Measurements from ENCODE around the gene VAMP2. TPM values are rescaled to one million over a fixed set of nuclear protein-coding genes. Genes with fewer than 3 reads are reported as not detected.
A peak's percentile ranks its signal among the peaks of the same experiment; 100 is the strongest.

The VAMP2 gene
- total and polyA plus RNA-seq, 9 of the 15 experiments (the other 6 are each of a cell fraction or from before 2014, with no cell fraction given): 2.3 to 31.8 (median 6.0) TPM

- TF ChIP-seq TBP (optimal IDR thresholded peaks at IDR 0.05; ENCODE audit: low read depth, low read length): peak; percentile 98
- TF ChIP-seq USF1 (CRISPR knock-in tag; IDR thresholded peaks at IDR 0.05): peak; percentile 72
- TF ChIP-seq ZBTB5 (IDR thresholded peaks at IDR 0.05): peak; percentile 45; the same call in 1 of the 2 replicates
- peak; percentile 29 to 53; a peak in 2 of 4 replicates for TF ChIP-seq SIN3A (IDR thresholded peaks at IDR 0.05; ENCODE audit: borderline replicate concordance in 2 of 2, control insufficient read depth in 1 of 2, low read depth in 2 of 2, low read length in 2 of 2)
- peak; percentile 12; the same call in 1 of the 2 replicates for TF ChIP-seq FOSL1 (tag; conservative IDR thresholded peaks at IDR 0.05)
- 0 out of 2 replicates have a peak, but pooled peaks have one; percentile 26 for TF ChIP-seq E2F4 (CRISPR knock-in tag; IDR thresholded peaks at IDR 0.05; ENCODE audit: low read depth)
- peak; percentile 63; the same call in 1 of the 2 replicates for TF ChIP-seq LCOR (CRISPR knock-in tag; IDR thresholded peaks at IDR 0.05)
- no peak for TF ChIP-seq HNRNPUL1 (IDR thresholded peaks at IDR 0.05; ENCODE audit: low read length)
- no peak for TF ChIP-seq NR1H2 (CRISPR knock-in tag; IDR thresholded peaks at IDR 0.05)
- TF ChIP-seq POLR2G (IDR thresholded peaks at IDR 0.05; ENCODE audit: low read depth, low read length): peak; percentile 37; the same call in 1 of the 2 replicates
- peak; percentile 55; the same call in 1 of the 2 replicates for TF ChIP-seq BRD4 (IDR thresholded peaks at IDR 0.05)
- TF ChIP-seq, protein P1, sequence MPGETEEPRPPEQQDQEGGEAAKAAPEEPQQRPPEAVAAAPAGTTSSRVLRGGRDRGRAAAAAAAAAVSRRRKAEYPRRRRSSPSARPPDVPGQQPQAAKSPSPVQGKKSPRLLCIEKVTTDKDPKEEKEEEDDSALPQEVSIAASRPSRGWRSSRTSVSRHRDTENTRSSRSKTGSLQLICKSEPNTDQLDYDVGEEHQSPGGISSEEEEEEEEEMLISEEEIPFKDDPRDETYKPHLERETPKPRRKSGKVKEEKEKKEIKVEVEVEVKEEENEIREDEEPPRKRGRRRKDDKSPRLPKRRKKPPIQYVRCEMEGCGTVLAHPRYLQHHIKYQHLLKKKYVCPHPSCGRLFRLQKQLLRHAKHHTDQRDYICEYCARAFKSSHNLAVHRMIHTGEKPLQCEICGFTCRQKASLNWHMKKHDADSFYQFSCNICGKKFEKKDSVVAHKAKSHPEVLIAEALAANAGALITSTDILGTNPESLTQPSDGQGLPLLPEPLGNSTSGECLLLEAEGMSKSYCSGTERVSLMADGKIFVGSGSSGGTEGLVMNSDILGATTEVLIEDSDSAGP (CRISPR knock-in tag; IDR thresholded peaks at IDR 0.05): no peak
- TF ChIP-seq KLF13 (tag; IDR thresholded peaks at IDR 0.05; ENCODE audit: borderline replicate concordance, low read depth): peak; percentile 94; the same call in 1 of the 2 replicates
- TF ChIP-seq HDAC1 (IDR thresholded peaks at IDR 0.05): peak in 1 of 2 experiments; percentile 68; a peak in 1 of 4 replicates
- TF ChIP-seq DLX4 (CRISPR knock-in tag; IDR thresholded peaks at IDR 0.05): no peak
- peak; percentile 17; the same call in 1 of the 2 replicates for TF ChIP-seq CBX1 (IDR thresholded peaks at IDR 0.05; ENCODE audit: low read depth)
- TF ChIP-seq BRF1 (IDR thresholded peaks at IDR 0.05; ENCODE audit: borderline replicate concordance, extremely low read depth, insufficient read length): peak; percentile 17
- TF ChIP-seq RBM15 (IDR thresholded peaks at IDR 0.05; ENCODE audit: insufficient read depth, low read length): no peak
- no peak for TF ChIP-seq RBFOX2 (IDR thresholded peaks at IDR 0.05; ENCODE audit: low read depth, low read length)
- no peak for TF ChIP-seq DMBX1 (CRISPR knock-in tag; IDR thresholded peaks at IDR 0.05; ENCODE audit: borderline replicate concordance)
- no peak for TF ChIP-seq SMAD1 (IDR thresholded peaks at IDR 0.05; ENCODE audit: low read depth, low read length, partially characterized antibody)
Observed at GRCh38 chr17:8187517-8188262, 24.9 kb upstream of the VAMP2 start (continued).
